ES-I3 (cell line): ENCODE data around the gene NPR3.

Experiments
- H3K36me3 ChIP-seq: 2 replicates; pipeline ENCODE4 v1.6.1; 2013; ENCODE audit warnings: mild to moderate bottlenecking, low read length, control low read depth, moderate library complexity; ENCODE audit not compliant: insufficient read depth
- H3K4me1 ChIP-seq: 2 replicates; pipeline ENCODE4 v1.6.1; 2013; ENCODE audit warnings: mild to moderate bottlenecking, control low read depth, low read length; ENCODE audit not compliant: insufficient read depth
- H3K9ac ChIP-seq: 2 replicates; pipeline ENCODE4 v1.6.1; 2013; ENCODE audit warnings: low read depth, mild to moderate bottlenecking, low read length, moderate library complexity
- H3K9me3 ChIP-seq: 2 replicates; pipeline ENCODE4 v1.6.1; 2013; ENCODE audit warnings: mild to moderate bottlenecking, low read length, moderate library complexity; ENCODE audit not compliant: control insufficient read depth, insufficient read depth

NPR3 gene

DNA sequence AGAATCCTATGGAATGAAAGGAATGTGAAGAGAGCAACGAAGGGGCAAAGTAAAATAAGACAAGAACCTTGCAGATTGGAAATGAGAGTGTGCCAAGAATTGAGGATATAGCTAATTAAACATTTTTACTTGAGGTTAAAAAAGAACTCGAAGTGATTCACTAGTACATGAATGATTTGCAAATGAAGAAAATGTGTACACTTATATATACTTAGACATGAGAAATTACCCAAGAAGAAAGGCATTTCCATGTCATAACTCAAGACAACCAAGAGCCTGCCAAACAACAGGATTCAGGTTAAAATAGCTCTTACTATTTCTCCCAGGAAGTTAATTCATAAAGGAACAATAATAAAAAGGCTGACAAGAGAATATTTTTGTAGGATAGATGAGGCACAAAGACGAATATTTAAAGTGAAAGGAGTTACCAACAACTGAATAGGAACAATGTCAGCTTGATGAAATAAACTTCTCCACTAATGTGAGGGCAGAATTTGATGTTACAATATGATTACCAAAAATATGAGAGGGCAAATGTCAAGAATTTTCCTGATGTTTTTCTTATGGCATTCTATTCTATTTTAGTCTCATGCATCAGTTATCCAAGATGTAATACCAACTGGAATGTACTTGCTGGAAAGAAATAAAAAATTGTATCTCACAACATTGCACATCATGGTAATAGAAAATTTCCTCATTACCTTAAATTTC, 18.9 kb upstream of the NPR3 start:
- H3K9me3 ChIP-seq: no peaks in the 10 kb centered on the region
- H3K36me3 ChIP-seq: no peaks in the 10 kb centered on the region
- H3K4me1 ChIP-seq: no peaks in the 10 kb centered on the region
- no peak overlapping the region for H3K9ac ChIP-seq

- Histone ChIP-seq H3K9ac (no peak overlapping the region), H3K9me3 (no peaks in the 10 kb centered on the region), H3K4me1 (no peaks in the 10 kb centered on the region), H3K36me3 (no peaks in the 10 kb centered on the region)
Observed at GRCh38 chr5:32703957-32704356, 7.2 kb upstream of the NPR3 start.

GRCh38 chr5:32707418-32707997, 3.6 kb upstream of the NPR3 start:
- H3K4me1 ChIP-seq: no peaks in the 10 kb centered on the region
- no peak overlapping the region for H3K9ac ChIP-seq
- H3K36me3 ChIP-seq: no peaks in the 10 kb centered on the region

GRCh38 chr5:32708949-32709348, 2.2 kb upstream of the NPR3 start:
- peak overlapping the region; percentile 4; the same call in 1 of the 2 replicates for H3K9ac ChIP-seq

More at GRCh38 chr5:32707418-32707997, 3.6 kb upstream of the NPR3 start:
- H3K9me3 ChIP-seq: no peaks in the 10 kb centered on the region

DNA sequence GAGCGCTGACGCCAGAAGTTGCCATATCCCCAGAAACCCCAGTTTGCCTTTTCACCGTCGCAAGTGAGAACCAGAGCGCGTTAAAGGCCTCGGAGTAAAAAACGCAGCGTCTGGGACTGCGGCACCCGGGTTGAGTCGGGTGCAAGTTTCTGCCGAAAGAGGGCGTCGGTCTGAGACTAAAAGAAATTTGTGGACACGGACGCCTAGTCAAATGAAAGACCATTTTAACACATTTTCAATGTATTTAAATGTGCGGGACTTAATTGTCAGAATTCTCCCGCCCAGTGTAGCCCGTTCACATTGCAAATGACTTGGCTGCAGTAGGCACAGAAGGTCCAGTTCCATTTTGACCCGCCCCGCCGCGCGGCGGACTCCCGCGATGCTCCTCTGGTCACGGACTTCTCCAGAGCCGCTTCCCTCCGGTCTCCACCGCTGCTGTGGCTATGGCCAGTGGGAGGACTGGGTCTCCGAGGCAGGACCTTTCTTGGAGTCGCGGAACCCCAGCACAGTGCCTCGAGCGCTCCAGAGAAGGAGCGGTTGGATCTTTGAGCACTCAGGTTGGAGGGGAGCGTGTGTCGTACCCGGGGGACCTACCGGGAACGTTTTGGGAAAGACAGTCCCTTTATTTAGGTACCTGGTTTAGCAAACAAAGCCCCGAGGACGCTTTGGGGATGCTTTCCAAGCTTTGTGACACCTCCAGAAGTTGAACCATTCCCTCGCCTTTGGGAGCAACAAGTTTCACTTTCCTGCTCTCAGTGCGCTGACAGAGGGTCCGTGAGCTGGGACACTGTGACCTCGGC, 1.2 kb upstream of the NPR3 start:
- no peaks in the 10 kb centered on the region; the same call in 1 of the 2 replicates for H3K4me1 ChIP-seq
- H3K36me3 ChIP-seq: no peaks in the 10 kb centered on the region
- no peaks in the 10 kb centered on the region for H3K9me3 ChIP-seq
- peak overlapping the region; percentile 55; the same call in 1 of the 2 replicates for H3K9ac ChIP-seq

More at GRCh38 chr5:32708949-32709348, 2.2 kb upstream of the NPR3 start:
- Histone ChIP-seq H3K36me3 (no peaks in the 10 kb centered on the region), H3K9me3 (no peaks in the 10 kb centered on the region), H3K4me1 (no peaks in the 10 kb centered on the region; the same call in 1 of the 2 replicates)

DNA sequence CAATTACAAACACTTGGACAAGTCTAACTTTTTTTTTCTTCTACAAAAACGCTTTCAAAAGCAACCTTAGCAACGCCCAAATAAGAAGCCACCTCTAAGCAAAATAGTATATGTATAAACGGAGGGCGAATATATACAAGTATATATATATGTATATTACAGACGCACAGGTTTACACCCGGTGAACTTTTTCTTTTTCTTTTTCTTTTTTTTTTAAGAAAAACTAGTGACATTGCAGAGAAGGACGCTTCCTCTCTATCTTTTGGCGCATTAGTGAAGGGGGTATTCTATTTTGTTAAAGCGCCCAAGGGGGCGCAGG, 200 bp downstream of the NPR3 start:
- Histone ChIP-seq H3K9ac (peak overlapping the region; percentile 16; the same call in 1 of the 2 replicates), H3K4me1 (no peaks in the 10 kb centered on the region; the same call in 1 of the 2 replicates), H3K9me3 (no peaks in the 10 kb centered on the region), H3K36me3 (no peaks in the 10 kb centered on the region)

- Histone ChIP-seq H3K36me3 (no peaks in the 10 kb centered on the region), H3K9me3 (no peaks in the 10 kb centered on the region), H3K4me1 (no peaks in the 10 kb centered on the region; the same call in 1 of the 2 replicates), H3K9ac (peak overlapping the region; percentile 16; the same call in 1 of the 2 replicates)
Observed at GRCh38 chr5:32711681-32712480, 760 bp downstream of the NPR3 start.

DNA sequence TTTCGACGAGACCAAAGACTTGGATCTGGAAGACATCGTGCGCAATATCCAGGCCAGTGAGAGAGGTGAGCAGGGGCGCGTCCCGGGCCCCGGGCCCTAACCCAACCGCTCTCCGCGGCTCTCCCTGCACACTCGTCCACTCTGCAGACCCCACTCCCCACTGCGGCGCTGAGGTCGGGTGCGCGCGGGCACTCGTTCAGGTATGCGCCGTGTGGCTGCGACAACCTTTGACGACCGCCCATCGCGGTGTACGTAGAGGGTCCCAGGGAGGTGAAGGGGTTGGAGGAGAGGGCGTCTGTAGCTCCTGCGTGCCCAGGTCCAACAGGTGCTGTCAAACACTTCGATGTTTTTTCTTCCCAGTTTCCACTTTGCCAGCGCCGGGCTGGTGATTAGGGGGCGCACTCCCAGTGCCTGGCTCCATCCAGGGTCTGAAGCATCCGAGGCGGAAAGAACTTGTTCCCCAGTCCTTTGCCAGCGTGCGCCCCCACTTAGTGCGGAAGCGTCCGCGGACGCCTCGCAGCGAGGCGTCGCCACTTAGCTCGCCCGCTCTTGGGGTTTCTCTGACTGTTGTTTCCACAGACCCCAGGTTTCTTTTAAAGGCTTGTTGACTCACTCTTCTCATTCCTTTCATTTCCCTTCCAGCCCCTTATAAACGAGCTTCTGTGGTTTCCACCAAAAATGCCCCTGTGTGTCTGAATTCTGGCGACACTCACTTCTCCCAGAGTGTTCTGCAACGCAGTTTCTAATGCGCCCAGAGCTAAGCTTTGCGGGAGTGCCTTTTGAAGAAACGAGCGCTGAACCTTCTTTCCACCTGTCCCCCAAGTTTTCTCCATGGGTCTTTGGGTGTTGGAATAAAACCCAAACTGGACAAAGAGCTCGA, 1.6 kb downstream of the NPR3 start:
- H3K36me3 ChIP-seq: no peaks in the 10 kb centered on the region
- no peaks in the 10 kb centered on the region for H3K9me3 ChIP-seq
- H3K9ac ChIP-seq: peak overlapping the region; percentile 34; the same call in 1 of the 2 replicates
- no peaks in the 10 kb centered on the region; the same call in 1 of the 2 replicates for H3K4me1 ChIP-seq

- Histone ChIP-seq H3K9ac (peak overlapping the region; percentile 34; the same call in 1 of the 2 replicates), H3K9me3 (no peaks in the 10 kb centered on the region), H3K4me1 (no peaks in the 10 kb centered on the region; the same call in 1 of the 2 replicates), H3K36me3 (no peaks in the 10 kb centered on the region)
Observed at GRCh38 chr5:32713361-32713769, 2.2 kb downstream of the NPR3 start.

DNA sequence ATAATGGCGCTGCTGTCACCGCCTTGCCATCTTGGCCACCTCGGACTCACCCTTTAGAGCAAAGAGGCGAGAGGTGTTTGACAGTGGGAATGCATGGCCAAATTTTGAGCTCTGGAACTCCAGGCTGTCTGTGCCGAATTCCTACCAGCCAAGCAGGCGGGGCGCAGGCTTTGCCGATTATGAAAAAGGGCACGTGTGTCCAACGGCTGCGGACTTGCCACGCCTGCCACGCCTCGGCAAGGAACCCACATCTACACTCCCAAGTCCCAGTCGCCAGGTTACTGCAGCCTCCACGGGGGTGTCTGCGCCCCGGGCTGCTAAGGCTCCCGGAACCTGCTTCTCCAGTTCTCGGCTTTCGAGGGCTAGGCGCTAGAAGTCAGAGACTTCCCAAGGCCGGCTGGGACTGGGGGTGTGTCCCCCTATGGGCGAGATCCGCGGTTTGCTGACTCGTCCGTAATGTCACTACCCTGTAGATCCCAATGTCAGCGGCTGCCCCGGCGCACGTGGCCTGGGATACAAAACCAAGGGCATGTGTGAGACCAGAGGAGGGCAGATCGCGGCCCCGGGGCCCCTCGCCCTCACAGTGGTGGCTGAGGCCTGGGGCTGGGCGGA, 2.8 kb downstream of the NPR3 start:
- peak overlapping the region; percentile 34; the same call in 1 of the 2 replicates for H3K9ac ChIP-seq
- H3K36me3 ChIP-seq: no peaks in the 10 kb centered on the region
- H3K9me3 ChIP-seq: no peaks in the 10 kb centered on the region
- H3K4me1 ChIP-seq: no peaks in the 10 kb centered on the region; the same call in 1 of the 2 replicates

DNA sequence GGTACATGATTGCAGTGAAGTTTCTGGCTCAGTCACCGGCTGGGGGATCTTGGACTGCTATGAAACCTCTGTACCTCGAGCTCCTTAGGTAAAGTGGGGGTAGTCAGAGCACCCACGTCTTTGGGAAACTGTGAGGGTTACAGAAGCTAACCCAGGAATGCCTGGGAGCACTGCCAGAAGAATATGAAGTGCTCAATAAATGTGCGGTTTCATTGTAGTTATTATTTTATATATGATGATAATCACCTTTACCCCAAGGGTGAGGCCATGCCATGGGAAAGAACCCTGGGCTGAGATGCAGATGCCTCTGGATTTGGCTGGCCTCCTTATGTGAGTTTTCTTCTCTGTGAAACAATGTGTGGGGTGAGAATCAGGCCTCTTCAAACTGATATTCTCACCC, 3.7 kb downstream of the NPR3 start:
- Histone ChIP-seq H3K4me1 (no peaks in the 10 kb centered on the region; the same call in 1 of the 2 replicates), H3K9me3 (no peaks in the 10 kb centered on the region), H3K9ac (no peak overlapping the region), H3K36me3 (no peaks in the 10 kb centered on the region)

DNA sequence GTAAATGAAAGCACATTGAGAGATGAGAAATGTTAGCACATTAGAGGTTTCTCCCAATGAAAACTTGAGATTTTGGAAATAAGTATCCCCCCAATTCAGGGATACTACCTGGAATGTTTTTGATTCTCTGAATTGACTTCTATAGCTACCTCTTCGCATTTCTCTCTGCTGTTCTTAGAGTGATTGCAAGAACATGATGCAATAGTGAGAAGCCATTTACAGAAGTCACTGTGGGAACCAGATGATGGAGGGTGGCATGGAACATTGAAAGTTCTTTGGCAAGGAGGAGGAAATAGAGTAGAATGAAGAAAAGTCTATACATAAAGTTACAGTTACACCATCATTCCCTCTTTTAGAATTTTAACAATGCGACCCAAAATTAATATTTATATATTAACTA, 9.2 kb downstream of the NPR3 start:
- H3K9me3 ChIP-seq: no peaks in the 10 kb centered on the region; the same call in 1 of the 2 replicates
- H3K9ac ChIP-seq: no peak overlapping the region
- H3K36me3 ChIP-seq: no peaks in the 10 kb centered on the region
- H3K4me1 ChIP-seq: no peaks in the 10 kb centered on the region

DNA sequence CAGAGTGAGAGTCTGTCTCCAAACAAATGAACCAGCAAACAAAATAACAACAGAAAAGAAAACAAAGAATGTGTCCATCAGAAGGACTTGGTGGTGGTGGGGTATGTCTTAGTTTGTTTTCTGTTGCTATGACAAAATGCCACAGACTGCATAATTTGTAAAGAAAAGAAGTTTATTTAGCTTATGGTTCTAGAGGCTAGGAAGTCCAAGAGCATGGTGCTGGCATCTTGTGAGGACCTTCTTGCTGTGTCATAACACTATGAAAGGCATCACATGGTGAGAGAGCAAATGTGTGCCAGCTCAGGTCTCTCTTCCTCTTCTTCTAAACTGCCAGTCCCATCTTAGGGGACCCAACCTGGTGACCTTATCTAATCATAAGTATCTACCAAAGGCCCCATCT, 10.5 kb downstream of the NPR3 start:
- Histone ChIP-seq H3K36me3 (no peaks in the 10 kb centered on the region), H3K9ac (no peak overlapping the region), H3K4me1 (no peaks in the 10 kb centered on the region), H3K9me3 (no peaks in the 10 kb centered on the region; the same call in 1 of the 2 replicates)
